Heart right ventricle (tissue), 16 donors: Measurements from ENCODE around the gene HPF1. TPM values are rescaled to one million over a fixed set of nuclear protein-coding genes. Genes with fewer than 3 reads are reported as not detected.

Experiments
- ATAC-seq, 8 donors: fragments of 200-7000 bp; cut with Tn5 transposase; one replicate each; pipeline ENCODE4 v1.9.1; 2020; ENCODE audit warnings: mild to moderate bottlenecking in 8 of 8, moderate library complexity in 8 of 8, moderate number of reproducible peaks in 1 of 8
- DNase-seq, 2 donors: peaks; one replicate each; pipeline ENCODE4 v3.0.0-alpha.2; 2020
- H3K27ac ChIP-seq, 10 donors: fragments of 200-600 bp; sonication (generic) in 2 of 10; one replicate each; pipeline versions ENCODE4 v1.5.0 to v1.8.0; 2020 to 2022; ENCODE audit warnings: mild to moderate bottlenecking in 3 of 10
- H3K27me3 ChIP-seq, 7 donors: fragments of 200-600 bp; one replicate each; pipeline ENCODE4 v1.8.0; 2021 to 2022; ENCODE audit warnings: mild to moderate bottlenecking in 2 of 7
- H3K36me3 ChIP-seq, 9 donors: fragments of 200-600 bp; sonication (generic) in 1 of 9; one replicate each; pipeline versions ENCODE4 v1.5.0 to v1.8.0; 2020 to 2022; ENCODE audit warnings: mild to moderate bottlenecking in 2 of 9
- H3K4me1 ChIP-seq, 9 donors: fragments of 200-600 bp; sonication (generic) in 1 of 9; one replicate each; pipeline versions ENCODE4 v1.5.0 to v1.8.0; 2020 to 2022; ENCODE audit warnings: mild to moderate bottlenecking in 4 of 9
- H3K4me3 ChIP-seq, 10 donors: fragments of 200-600 bp; sonication (generic) in 2 of 10; one replicate each; pipeline versions ENCODE4 v1.5.0 to v1.8.0; 2020 to 2022; ENCODE audit warnings: mild to moderate bottlenecking in 7 of 10, moderate library complexity in 2 of 10
- H3K9me3 ChIP-seq, 11 donors: fragments of 200-600 bp in 10 of 11; sonication (generic) in 2 of 11; one replicate each; pipeline versions ENCODE4 v1.5.0 to v1.8.0; 2013 to 2022; ENCODE audit warnings: mild to moderate bottlenecking in 2 of 11, control low read depth in 1 of 11, moderate library complexity in 1 of 11
- WGBS, 2 donors: extraction: QIAGEN DNeasy Blood & Tissue Kit; methylation state at CpG; one replicate each; pipeline ENCODE4 v1.1.7; 2013; ENCODE audit warnings: inconsistent platforms in 1 of 2; 5-methylcytosine and 5-hydroxymethylcytosine counted together
- intact Hi-C, 10 donors: fragments of 100-400 bp; cut with DNase I; formaldehyde crosslinking; loops; one replicate each; pipeline versions ENCODE4 v1.11.1 to v1.14.2; 2022
- polyA plus RNA-seq, 2 donors: library from polyadenylated mRNA; stranded (reverse); fragments of 200-250 nt; gene quantifications; one replicate each; pipeline ENCODE4 v1.2.3, GENCODE V29; 2013
- total RNA-seq, 10 donors: library from RNA; stranded (reverse); fragmentation: NEBNext Ultra II Directional in 3 of 10; extraction: Animal tissue kit (Norgen Biotek cat#: 25700) in 3 of 10; gene quantifications; one replicate each; pipeline versions ENCODE4 v1.2.1 to v1.2.4, GENCODE V29; 2021 to 2023
- TF ChIP-seq, protein P1 (sequence below), 9 donors: fragments of 200-600 bp; sonication (generic) in 2 of 9; IDR thresholded peaks; one replicate each; pipeline versions ENCODE4 v1.5.0 to v1.8.0; 2021 to 2022; ENCODE audit warnings: antibody characterized with exemption in 9 of 9, mild to moderate bottlenecking in 5 of 9, moderate library complexity in 1 of 9
- donor health status: Arrhythmogenic right ventricular cardiomyopathy.
- donor health status: ischemic (EF 13 %, LVEDD 7.1; RV severe dilation, severe dysfunction).
- donor health status: healthy with polysubstance abuse.
- donor health status: DM: no; HTN: yes; CAD: no.
- donor health status: DM: no; HTN: no; CAD: no.
- donor health status: ischemic (EF 25% LVEDD 6.9; RV normal size, moderate dysfunction).
- donor health status: ischemic (EF 25% LVEDD 5.7; RV mildly dilated, moderate dysfunction).
- donor health status: healthy.
- donor health status: DM: yes; HTN: yes; CAD: no.
- donor health status: Ischemic cardiomyopathy.
- donor health status: ischemic (EF 35%, LVEDD 5.7; RV mildly dilated, moderate dysfunction).
- donor health status: nonischemic (EF 11% LVEDD 7.7; RV severe dilation, severe dysfunction).
- donor health status: DM: yes; HTN: yes; CAD: no.
- donor health status: PGD.
- donor health status: ischemic (EF 29% LVEDD 5.4; RV normal size, mild dysfunction).
- donor health status: nonischemic (EF 23%, LVEDD 6.1; RV moderate dilation, normal function).

Gene HPF1
- total and polyA plus RNA-seq, 12 donors = 15.4 to 29.1 (median 17.8) TPM

DNA sequence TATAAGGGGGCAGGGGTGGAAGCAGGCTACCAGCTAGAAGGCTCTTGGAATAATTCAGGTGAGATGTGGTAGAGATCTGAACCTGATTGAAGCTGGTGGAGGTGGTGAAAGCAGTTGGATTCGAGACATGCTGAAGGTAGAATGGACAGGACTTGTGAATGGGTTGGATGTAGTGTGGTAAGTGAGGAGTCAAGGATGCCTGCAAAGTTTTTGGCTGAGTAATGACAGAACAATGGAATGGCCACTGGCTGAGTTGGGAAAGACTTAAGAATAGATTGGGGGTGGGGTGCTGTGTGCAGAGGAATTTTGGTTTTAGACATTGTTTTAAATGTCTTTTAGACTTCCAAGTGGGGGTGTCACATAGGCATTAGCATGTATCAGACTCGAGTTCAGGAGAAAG is 33.5 kb downstream of the HPF1 start:
- 84 to 91% methylated on average over 2 of the region's 2 CpGs for WGBS, 2 donors
- Histone ChIP-seq H3K27ac (no peak overlapping the region), H3K36me3 (peaks cover 0 to 61% (median 10%) of the 10 kb centered on the region in 9 donors), H3K9me3 (no peaks in the 10 kb centered on the region), H3K4me1 (no peaks in the 10 kb centered on the region), H3K4me3 (no peak overlapping the region), H3K27me3 (no peaks in the 10 kb centered on the region)
- ATAC-seq (peak in 1 of 8 donors; percentile 22), DNase-seq (no peak)
- intact Hi-C loops = loop anchor here in 1 of 10 donors (10.0 kb wide), 1 partner anchor 109 kb away; the partner anchor contains the start of gene NEK1
- TF ChIP-seq, protein P1, sequence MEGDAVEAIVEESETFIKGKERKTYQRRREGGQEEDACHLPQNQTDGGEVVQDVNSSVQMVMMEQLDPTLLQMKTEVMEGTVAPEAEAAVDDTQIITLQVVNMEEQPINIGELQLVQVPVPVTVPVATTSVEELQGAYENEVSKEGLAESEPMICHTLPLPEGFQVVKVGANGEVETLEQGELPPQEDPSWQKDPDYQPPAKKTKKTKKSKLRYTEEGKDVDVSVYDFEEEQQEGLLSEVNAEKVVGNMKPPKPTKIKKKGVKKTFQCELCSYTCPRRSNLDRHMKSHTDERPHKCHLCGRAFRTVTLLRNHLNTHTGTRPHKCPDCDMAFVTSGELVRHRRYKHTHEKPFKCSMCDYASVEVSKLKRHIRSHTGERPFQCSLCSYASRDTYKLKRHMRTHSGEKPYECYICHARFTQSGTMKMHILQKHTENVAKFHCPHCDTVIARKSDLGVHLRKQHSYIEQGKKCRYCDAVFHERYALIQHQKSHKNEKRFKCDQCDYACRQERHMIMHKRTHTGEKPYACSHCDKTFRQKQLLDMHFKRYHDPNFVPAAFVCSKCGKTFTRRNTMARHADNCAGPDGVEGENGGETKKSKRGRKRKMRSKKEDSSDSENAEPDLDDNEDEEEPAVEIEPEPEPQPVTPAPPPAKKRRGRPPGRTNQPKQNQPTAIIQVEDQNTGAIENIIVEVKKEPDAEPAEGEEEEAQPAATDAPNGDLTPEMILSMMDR (IDR thresholded peaks at IDR 0.05) = no peak

GRCh38 chr4:169723207-169723965 is 34.4 kb downstream of the HPF1 start:
- intact Hi-C loops = loop anchor here in 1 of 10 donors (10.0 kb wide), 1 partner anchor 109 kb away; the partner anchor contains the start of gene NEK1
- TF ChIP-seq, protein P1 (IDR thresholded peaks at IDR 0.05) = peak in 5 of 9 donors; percentile 10 to 30 (median 14)
- Histone ChIP-seq H3K27ac (no peak overlapping the region), H3K27me3 (no peaks in the 10 kb centered on the region), H3K36me3 (peaks cover 0 to 61% (median 10%) of the 10 kb centered on the region in 9 donors), H3K4me1 (no peaks in the 10 kb centered on the region), H3K9me3 (no peaks in the 10 kb centered on the region), H3K4me3 (no peak overlapping the region)
- DNase-seq (no peak), ATAC-seq (no peak)
- WGBS, 2 donors = 86 to 89% methylated on average over 9 of the region's 9 CpGs

GRCh38 chr4:169720529-169720928 is 37.2 kb downstream of the HPF1 start:
- Histone ChIP-seq H3K9me3 (no peaks in the 10 kb centered on the region), H3K4me3 (no peak overlapping the region), H3K27ac (no peak overlapping the region), H3K36me3 (peaks cover 0 to 69% (median 13%) of the 10 kb centered on the region in 9 donors), H3K27me3 (no peaks in the 10 kb centered on the region), H3K4me1 (no peaks in the 10 kb centered on the region)
- no peak for DNase-seq
- TF ChIP-seq, protein P1 (IDR thresholded peaks at IDR 0.05) = no peak
- WGBS, 2 donors = 94 to 96% methylated on average over 7 of the region's 7 CpGs
- intact Hi-C loops = loop anchor here in 1 of 10 donors (10.0 kb wide), 1 partner anchor 106 kb away; the partner anchor contains the start of gene NEK1
- no peak for ATAC-seq

DNA sequence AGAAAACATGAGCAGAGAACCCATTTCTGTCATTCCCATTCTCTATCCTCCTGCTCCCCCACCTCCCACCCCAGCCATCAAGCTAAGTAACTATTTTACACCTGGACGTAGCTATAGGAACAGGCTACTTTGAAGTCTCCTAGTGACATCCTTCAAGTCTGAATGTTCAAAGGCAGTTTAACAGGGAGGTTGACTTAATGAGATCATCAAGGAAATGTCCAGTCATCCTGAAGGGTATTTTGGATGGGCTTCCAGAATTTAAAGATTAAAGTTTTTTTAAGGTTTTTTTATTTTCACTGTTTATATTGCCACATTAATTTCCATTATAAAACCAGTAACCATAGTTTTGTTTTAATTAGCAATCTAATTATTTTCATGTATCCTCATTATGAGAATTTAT is 41.1 kb downstream of the HPF1 start:
- peaks cover 0 to 97% (median 13%) of the 10 kb centered on the region in 9 donors for H3K36me3 ChIP-seq
- ATAC-seq (no peak), DNase-seq (no peak)
- 75 to 81% methylated on average over 1 of the region's 1 CpG for WGBS, 2 donors
- no peaks in the 10 kb centered on the region for H3K27me3 ChIP-seq
- no peaks in the 10 kb centered on the region for H3K4me1 ChIP-seq
- no peak overlapping the region for H3K27ac ChIP-seq
- H3K4me3 ChIP-seq = no peak overlapping the region
- intact Hi-C loops = loop anchor here in 2 of 10 donors (5.0 to 10.0 kb wide), 2 partner anchors 102 to 104 kb away; partner anchors contain the start of gene NEK1 (in 2 of the 2)
- TF ChIP-seq, protein P1 (IDR thresholded peaks at IDR 0.05) = no peak
- H3K9me3 ChIP-seq = no peaks in the 10 kb centered on the region
